DMS53 treated with DMSO at 0.1 percent for 48 hours (cell line): ENCODE data around the gene BLID.

ENCODE experiments used
- DNase-seq: peaks from one replicate; lab custom pipeline; 2025; ENCODE audit not compliant: unreplicated experiment; lab: John Stamatoyannopoulos, UW

BLID gene

GRCh38 chr11:122140500-122140899, 24.5 kb upstream of the BLID start:
- DNase-seq = no peak

- peak; percentile 21 for DNase-seq
These were observed 23.5 kb upstream of the BLID start for GRCh38 chr11:122139595-122139866.

- no peak for DNase-seq
These were observed 23.0 kb upstream of the BLID start for GRCh38 chr11:122138744-122139594.

GRCh38 chr11:122137078-122137793, 21.2 kb upstream of the BLID start:
- DNase-seq = peak; percentile 10

- DNase-seq = no peak
These were observed 15.1 kb upstream of the BLID start for GRCh38 chr11:122131126-122131525.

- DNase-seq = no peak
These were observed 12.1 kb upstream of the BLID start for GRCh38 chr11:122128146-122128545.

- DNase-seq = no peak
These were observed 11.0 kb upstream of the BLID start for GRCh38 chr11:122127020-122127419.

- no peak for DNase-seq
These were observed 10.1 kb upstream of the BLID start for GRCh38 chr11:122126024-122126688.

- DNase-seq = no peak
These were observed 7.4 kb upstream of the BLID start for GRCh38 chr11:122123263-122123929.

- DNase-seq = no peak
These were observed 6.2 kb upstream of the BLID start for GRCh38 chr11:122122179-122122578.

GRCh38 chr11:122120096-122120495, 4.1 kb upstream of the BLID start:
- DNase-seq = no peak

- DNase-seq = no peak
These were observed 576 bp upstream of the BLID start for GRCh38 chr11:122116591-122116990.

GRCh38 chr11:122114976-122115375, 1.0 kb downstream of the BLID start:
- no peak for DNase-seq

- no peak for DNase-seq
These were observed 1.9 kb downstream of the BLID start for GRCh38 chr11:122113836-122114825.

GRCh38 chr11:122112470-122113365, 3.3 kb downstream of the BLID start:
- DNase-seq = no peak

GRCh38 chr11:122109932-122110331, 6.1 kb downstream of the BLID start:
- no peak for DNase-seq

- DNase-seq = no peak
These were observed 7.2 kb downstream of the BLID start for GRCh38 chr11:122108828-122109227.

- DNase-seq = peak; percentile 11
These were observed 7.7 kb downstream of the BLID start for GRCh38 chr11:122108192-122108799.

- no peak for DNase-seq
These were observed 8.4 kb downstream of the BLID start for GRCh38 chr11:122107566-122107965.
